Activated B cell treated with CpG ODN at 0.5 μM for 24 hours (primary cell): ENCODE data around the gene DAAM1. TPM values are rescaled to one million over a fixed set of nuclear protein-coding genes. Genes with fewer than 3 reads are reported as not detected.

Experiments
- ATAC-seq: fragments of 200-7000 bp; cut with Tn5 transposase; one replicate; pipeline ENCODE4 v1.10.0; 2021; ENCODE audit warnings: low read depth, mild to moderate bottlenecking, moderate library complexity
- CTCF ChIA-PET: fragments of 350-600 bp; sonication (Branson Sonifier 250); formaldehyde crosslinking; loops from one replicate; lab custom pipeline; 2021; ENCODE audit warnings: antibody characterized with exemption; lab: Charles Lee
- POLR2A ChIA-PET: fragments of 350-600 bp; sonication (Branson Sonifier 250); formaldehyde crosslinking; loops from one replicate; lab custom pipeline; 2021; ENCODE audit warnings: antibody characterized with exemption; lab: Charles Lee
- DNase-seq: peaks from one replicate; pipeline ENCODE4 v3.0.0; 2022
- H3K27ac Mint-ChIP-seq: one replicate; pipeline ENCODE4 v1.8.0; 2020; ENCODE audit warnings: mixed read lengths
- H3K27me3 Mint-ChIP-seq: one replicate; pipeline ENCODE4 v1.8.0; 2021; ENCODE audit warnings: mixed read lengths
- H3K36me3 Mint-ChIP-seq: one replicate; pipeline ENCODE4 v1.8.0; 2021; ENCODE audit warnings: low read depth, mixed read lengths
- H3K4me1 Mint-ChIP-seq: one replicate; pipeline ENCODE4 v1.8.0; 2021; ENCODE audit warnings: mixed read lengths
- H3K4me3 Mint-ChIP-seq: one replicate; pipeline ENCODE4 v1.8.0; 2020; ENCODE audit warnings: mild to moderate bottlenecking, mixed read lengths
- H3K9me3 Mint-ChIP-seq: one replicate; pipeline ENCODE4 v1.8.0; 2020; ENCODE audit warnings: mixed read lengths
- CTCF ChIP-seq: fragments of 200-600 bp; IDR thresholded peaks from one replicate; pipeline ENCODE4 v1.8.0; 2022; ENCODE audit warnings: antibody characterized with exemption, mild to moderate bottlenecking
- intact Hi-C: fragments of 100-400 bp; cut with micrococcal nuclease; formaldehyde crosslinking; loops from one replicate; pipeline ENCODE4 v1.15.1; 2024
- total RNA-seq: library from RNA; stranded (reverse); gene quantifications from 2 replicates; pipeline ENCODE4 v1.2.3, GENCODE V29; 2022

DAAM1 gene
- total RNA-seq, 1 donor from 2014 or later, result 38.7 TPM

DNA sequence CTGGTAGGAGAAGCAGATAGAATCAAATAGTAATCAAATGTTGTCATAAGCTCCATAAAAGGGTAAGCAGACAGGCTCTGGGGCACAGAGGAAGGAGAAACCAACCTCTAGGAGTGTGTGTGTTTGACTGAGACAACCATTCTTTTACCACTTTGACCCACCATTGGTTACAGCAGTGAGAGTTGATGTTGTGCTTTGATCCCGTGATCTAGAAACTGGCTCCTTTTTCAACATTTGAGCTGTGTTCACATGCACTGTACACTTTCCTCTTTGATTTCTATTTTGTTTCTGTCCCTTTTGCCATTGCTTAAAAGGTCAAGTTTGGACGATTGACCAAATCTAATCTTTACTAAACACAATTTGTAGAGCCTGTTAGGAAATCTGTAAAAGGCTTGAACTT, 108.0 kb downstream of the DAAM1 start:
- TF ChIP-seq CTCF, result no peak
- H3K4me3 Mint-ChIP-seq, result no peak overlapping the region
- ChIA-PET CTCF (interaction anchor here (1.2 kb wide), 1 partner anchor 10 kb away, joined by 3 read pairs; no protein-coding TSS in a partner anchor), POLR2A (no interaction called here)
- intact Hi-C loops, result no loop called here
- H3K9me3 Mint-ChIP-seq, result no peaks in the 10 kb centered on the region
- H3K27me3 Mint-ChIP-seq, result no peaks in the 10 kb centered on the region
- DNase-seq (no peak), ATAC-seq (no peak)
- peaks cover 24% of the 10 kb centered on the region for H3K36me3 Mint-ChIP-seq
- no peak overlapping the region for H3K27ac Mint-ChIP-seq
- H3K4me1 Mint-ChIP-seq, result peaks cover 37% of the 10 kb centered on the region

- Mint-ChIP-seq H3K4me3 (no peak overlapping the region), H3K27me3 (no peaks in the 10 kb centered on the region), H3K9me3 (no peaks in the 10 kb centered on the region), H3K36me3 (peaks cover 17% of the 10 kb centered on the region), H3K27ac (no peak overlapping the region), H3K4me1 (peaks cover 44% of the 10 kb centered on the region)
- DNase-seq (no peak), ATAC-seq (no peak)
- TF ChIP-seq CTCF, result no peak
- ChIA-PET POLR2A (no interaction called here), CTCF (no interaction called here)
- intact Hi-C loops, result no loop called here
Measured at GRCh38 chr14:59297071-59297776, 108.8 kb downstream of the DAAM1 start.

GRCh38 chr14:59299731-59300130, 111.3 kb downstream of the DAAM1 start:
- Mint-ChIP-seq H3K27me3 (no peaks in the 10 kb centered on the region), H3K4me3 (no peak overlapping the region), H3K4me1 (peaks cover 53% of the 10 kb centered on the region), H3K9me3 (no peaks in the 10 kb centered on the region), H3K36me3 (peaks cover 5% of the 10 kb centered on the region), H3K27ac (no peak overlapping the region)
- intact Hi-C loops, result loop anchor here (1.0 to 2.0 kb wide), 3 partner anchors 9 to 57 kb away; no protein-coding TSS in a partner anchor
- no peak for DNase-seq
- CTCF ChIA-PET, result no interaction called here
- no peak for ATAC-seq
- POLR2A ChIA-PET, result no interaction called here
- no peak for TF ChIP-seq CTCF

DNA sequence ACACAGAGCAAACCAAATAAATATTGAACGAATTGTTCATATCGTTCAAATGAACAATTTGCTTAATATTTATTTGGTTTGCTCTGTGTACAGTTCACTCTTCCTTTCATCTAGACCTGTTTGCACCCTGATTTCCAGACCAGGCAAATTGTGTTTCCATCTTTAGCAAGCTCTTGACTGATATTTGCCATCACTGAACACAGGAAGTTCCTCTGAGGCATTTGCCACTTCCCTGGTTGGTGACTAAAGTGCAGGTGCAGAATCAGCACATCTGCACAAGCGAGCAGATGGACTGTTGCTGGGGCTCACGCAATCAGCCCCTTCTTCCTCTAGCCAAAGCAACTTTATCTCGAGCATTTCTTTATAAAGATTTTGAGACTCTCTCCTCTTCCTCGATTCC, 112.9 kb downstream of the DAAM1 start:
- H3K27me3 Mint-ChIP-seq, result no peaks in the 10 kb centered on the region
- H3K36me3 Mint-ChIP-seq, result no peaks in the 10 kb centered on the region
- ChIA-PET POLR2A (interaction anchor here (0.6 kb wide), 1 partner anchor 57 kb away, joined by 6 read pairs; no protein-coding TSS in a partner anchor), CTCF (no interaction called here)
- intact Hi-C loops, result loop anchor here (2.0 kb wide), 2 partner anchors 27 to 59 kb away; no protein-coding TSS in a partner anchor
- ATAC-seq (peak; percentile 85), DNase-seq (no peak)
- H3K27ac Mint-ChIP-seq, result peak overlapping the region; percentile 62
- H3K9me3 Mint-ChIP-seq, result no peaks in the 10 kb centered on the region
- H3K4me3 Mint-ChIP-seq, result peak overlapping the region; percentile 45
- H3K4me1 Mint-ChIP-seq, result peaks cover 64% of the 10 kb centered on the region
- TF ChIP-seq CTCF, result no peak

GRCh38 chr14:59302313-59302712, 113.8 kb downstream of the DAAM1 start:
- Mint-ChIP-seq H3K27ac (peak overlapping the region; percentile 62), H3K4me3 (no peak overlapping the region), H3K27me3 (no peaks in the 10 kb centered on the region), H3K4me1 (peaks cover 60% of the 10 kb centered on the region), H3K36me3 (no peaks in the 10 kb centered on the region), H3K9me3 (no peaks in the 10 kb centered on the region)
- ChIA-PET POLR2A (no interaction called here), CTCF (no interaction called here)
- TF ChIP-seq CTCF, result no peak
- no peak for DNase-seq
- intact Hi-C loops, result no loop called here
- no peak for ATAC-seq
